ENCODE measurements around the gene HTR1A. TPM values are rescaled to one million over a fixed set of nuclear protein-coding genes. Genes with fewer than 3 reads are reported as not detected.

Gene HTR1A
- polyA plus RNA-seq, 1 experiment, result not detected

DNA sequence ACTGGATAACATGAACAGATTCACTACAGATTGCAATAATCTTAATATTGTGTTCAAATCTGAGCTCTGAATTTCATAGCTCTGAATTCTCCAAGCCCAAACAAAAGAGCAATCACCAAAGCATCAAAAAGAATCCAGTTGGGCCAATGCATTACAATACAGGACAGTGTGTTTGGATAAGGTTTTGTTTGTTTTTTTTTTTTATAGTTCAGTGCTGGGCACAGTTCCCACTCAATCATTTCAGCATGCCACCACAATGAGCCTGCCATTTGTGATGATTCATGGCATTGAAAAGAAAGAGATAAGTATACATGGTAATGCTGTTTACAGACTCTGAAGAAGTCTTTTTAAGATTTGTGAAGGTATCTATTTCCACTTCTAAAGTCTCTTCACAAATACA lies 1.7 kb upstream of the HTR1A start:
- CTCF ChIA-PET, result interaction anchor here (0.6 to 2.6 kb wide), 5 partner anchors 9 to 1536 kb away, joined by 3 to 15 read pairs (median 3); no protein-coding TSS in a partner anchor
- Histone ChIP-seq H3K27me3 (ENCODE audit: control insufficient read depth, insufficient read depth, low read length) (peaks cover 4% of the 10 kb centered on the region), H3K27ac (ENCODE audit: low read depth, low read length) (no peak overlapping the region), H3K4me3 (ENCODE audit: low read depth, low read length) (no peak overlapping the region), H3K9me3 (ENCODE audit: control insufficient read depth, insufficient read depth, low read length) (peaks cover 22% of the 10 kb centered on the region)
- POLR2A ChIA-PET, result no interaction called here
- TF ChIP-seq, protein P1, sequence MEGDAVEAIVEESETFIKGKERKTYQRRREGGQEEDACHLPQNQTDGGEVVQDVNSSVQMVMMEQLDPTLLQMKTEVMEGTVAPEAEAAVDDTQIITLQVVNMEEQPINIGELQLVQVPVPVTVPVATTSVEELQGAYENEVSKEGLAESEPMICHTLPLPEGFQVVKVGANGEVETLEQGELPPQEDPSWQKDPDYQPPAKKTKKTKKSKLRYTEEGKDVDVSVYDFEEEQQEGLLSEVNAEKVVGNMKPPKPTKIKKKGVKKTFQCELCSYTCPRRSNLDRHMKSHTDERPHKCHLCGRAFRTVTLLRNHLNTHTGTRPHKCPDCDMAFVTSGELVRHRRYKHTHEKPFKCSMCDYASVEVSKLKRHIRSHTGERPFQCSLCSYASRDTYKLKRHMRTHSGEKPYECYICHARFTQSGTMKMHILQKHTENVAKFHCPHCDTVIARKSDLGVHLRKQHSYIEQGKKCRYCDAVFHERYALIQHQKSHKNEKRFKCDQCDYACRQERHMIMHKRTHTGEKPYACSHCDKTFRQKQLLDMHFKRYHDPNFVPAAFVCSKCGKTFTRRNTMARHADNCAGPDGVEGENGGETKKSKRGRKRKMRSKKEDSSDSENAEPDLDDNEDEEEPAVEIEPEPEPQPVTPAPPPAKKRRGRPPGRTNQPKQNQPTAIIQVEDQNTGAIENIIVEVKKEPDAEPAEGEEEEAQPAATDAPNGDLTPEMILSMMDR (IDR thresholded peaks at IDR 0.05; ENCODE audit: low read depth, low read length), result no peak
- no peak for DNase-seq (ENCODE audit: low read depth, low spot score)

DNA sequence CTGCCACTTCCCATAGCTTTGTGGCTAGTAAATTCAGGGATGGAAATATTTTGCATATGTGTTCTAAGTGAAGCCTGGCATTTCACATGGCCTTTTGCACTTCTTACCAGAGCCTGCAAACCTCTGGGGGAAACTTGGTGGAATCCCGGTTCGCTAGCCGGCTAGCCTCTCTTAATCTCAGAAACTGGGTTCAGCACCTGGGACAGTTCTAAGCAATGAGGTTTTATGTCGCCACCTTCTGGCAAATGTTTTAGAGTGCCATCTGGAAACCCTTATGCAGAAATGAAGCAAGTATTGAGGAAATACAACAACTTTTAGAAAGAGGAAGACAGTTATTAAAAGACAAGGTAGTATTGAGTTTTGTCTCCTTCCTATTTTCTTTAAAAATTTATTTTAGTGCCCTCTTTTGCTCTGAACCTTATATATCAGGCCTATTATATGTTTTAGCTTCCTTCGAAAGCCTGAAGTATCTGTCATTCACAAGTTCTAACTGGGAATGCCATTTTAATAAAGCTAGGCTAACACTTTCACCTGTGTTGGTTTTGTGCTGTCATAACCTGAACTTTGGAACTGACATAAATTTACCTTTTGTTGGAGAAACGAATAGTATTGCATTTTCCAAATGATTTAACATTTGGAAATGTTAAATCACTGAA lies 963 bp upstream of the HTR1A start:
- POLR2A ChIA-PET, result no interaction called here
- DNase-seq (ENCODE audit: low read depth, low spot score), result peak; percentile 18
- Histone ChIP-seq H3K9me3 (ENCODE audit: control insufficient read depth, insufficient read depth, low read length) (peaks cover 22% of the 10 kb centered on the region), H3K27ac (ENCODE audit: low read depth, low read length) (no peak overlapping the region), H3K27me3 (ENCODE audit: control insufficient read depth, insufficient read depth, low read length) (peaks cover 4% of the 10 kb centered on the region), H3K4me3 (ENCODE audit: low read depth, low read length) (no peak overlapping the region)
- TF ChIP-seq, protein P1 (IDR thresholded peaks at IDR 0.05; ENCODE audit: low read depth, low read length), result peak; percentile 68
- CTCF ChIA-PET, result interaction anchor here (0.6 to 2.6 kb wide), 6 partner anchors 9 to 1536 kb away, joined by 3 to 15 read pairs (median 3); no protein-coding TSS in a partner anchor

DNA sequence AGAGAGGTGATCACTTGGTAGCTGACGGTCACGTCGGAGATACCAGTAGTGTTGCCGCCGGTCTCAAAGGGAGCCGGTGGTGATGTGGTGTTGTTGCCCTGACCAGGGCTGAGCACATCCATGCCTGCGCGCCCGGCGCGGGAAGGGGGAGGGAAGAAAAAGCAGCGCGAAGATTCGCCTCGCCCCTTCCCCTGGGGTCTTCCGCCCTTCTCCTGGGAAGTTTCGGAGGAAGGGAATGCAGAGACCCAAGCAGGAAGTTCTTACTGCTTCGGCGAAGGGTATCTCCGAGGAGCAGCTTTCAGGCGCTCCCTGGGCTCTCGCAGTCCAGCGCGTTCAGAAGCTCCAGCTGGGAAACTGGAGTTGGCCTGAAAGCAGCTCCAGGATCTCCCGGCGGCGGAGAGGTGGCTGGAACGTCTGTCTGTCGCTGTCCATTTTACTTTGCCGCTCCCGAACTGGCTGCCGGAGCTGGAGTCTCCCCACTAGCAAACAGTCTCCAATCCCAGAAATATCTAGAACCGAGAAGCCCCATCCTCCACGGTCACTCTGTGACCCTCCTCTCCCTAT lies 565 bp downstream of the HTR1A start:
- Histone ChIP-seq H3K27ac (ENCODE audit: low read depth, low read length) (no peak overlapping the region), H3K4me3 (ENCODE audit: low read depth, low read length) (no peak overlapping the region), H3K9me3 (ENCODE audit: control insufficient read depth, insufficient read depth, low read length) (peaks cover 22% of the 10 kb centered on the region), H3K27me3 (ENCODE audit: control insufficient read depth, insufficient read depth, low read length) (peaks cover 4% of the 10 kb centered on the region)
- ChIA-PET CTCF (no interaction called here), POLR2A (no interaction called here)
- no peak for DNase-seq (ENCODE audit: low read depth, low spot score)
- TF ChIP-seq, protein P1 (IDR thresholded peaks at IDR 0.05; ENCODE audit: low read depth, low read length), result no peak

DNA sequence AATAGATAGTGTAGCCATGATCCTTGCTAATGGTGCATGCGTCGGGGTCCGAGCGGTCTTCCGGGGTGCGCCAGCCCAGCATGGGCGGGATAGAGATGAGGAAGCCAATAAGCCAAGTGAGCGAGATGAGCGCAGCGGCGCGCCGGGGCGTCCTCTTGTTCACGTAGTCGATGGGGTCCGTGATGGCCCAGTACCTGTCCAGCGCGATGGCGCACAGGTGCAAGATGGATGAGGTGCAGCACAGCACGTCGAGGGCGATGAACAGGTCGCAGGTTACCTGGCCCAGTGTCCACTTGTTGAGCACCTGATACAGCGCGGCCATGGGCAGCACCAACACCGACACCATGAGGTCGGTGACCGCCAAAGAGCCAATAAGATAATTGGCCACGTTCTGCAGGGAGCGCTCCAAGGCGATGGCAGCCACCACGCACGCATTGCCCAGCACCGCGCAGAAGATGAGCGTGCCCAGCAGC lies 1.1 kb downstream of the HTR1A start:
- Histone ChIP-seq H3K27me3 (ENCODE audit: control insufficient read depth, insufficient read depth, low read length) (peaks cover 4% of the 10 kb centered on the region), H3K4me3 (ENCODE audit: low read depth, low read length) (no peak overlapping the region), H3K27ac (ENCODE audit: low read depth, low read length) (no peak overlapping the region), H3K9me3 (ENCODE audit: control insufficient read depth, insufficient read depth, low read length) (peaks cover 22% of the 10 kb centered on the region)
- POLR2A ChIA-PET, result no interaction called here
- TF ChIP-seq, protein P1 (IDR thresholded peaks at IDR 0.05; ENCODE audit: low read depth, low read length), result no peak
- no peak for DNase-seq (ENCODE audit: low read depth, low spot score)
- CTCF ChIA-PET, result no interaction called here

DNA sequence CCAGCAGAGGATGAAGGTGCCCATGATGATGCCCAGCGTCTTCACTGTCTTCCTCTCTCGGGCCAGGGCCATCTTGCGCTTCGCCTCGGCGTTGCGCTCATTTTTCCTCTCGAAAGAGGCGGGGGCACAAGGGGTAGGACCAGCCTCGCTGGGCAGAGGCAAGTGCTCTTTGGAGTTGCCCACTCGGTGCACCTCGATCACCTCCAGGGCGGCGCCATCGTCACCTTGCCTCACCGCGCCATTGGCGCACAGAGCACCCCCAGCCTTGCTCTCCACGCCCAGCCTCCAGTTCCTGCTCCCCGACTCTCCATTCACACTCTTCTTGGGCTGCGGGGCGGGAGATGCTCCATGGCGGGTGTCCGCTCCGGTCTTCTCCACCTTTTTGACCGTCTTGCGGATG lies 1.6 kb downstream of the HTR1A start:
- CTCF ChIA-PET, result no interaction called here
- no peak for DNase-seq (ENCODE audit: low read depth, low spot score)
- Histone ChIP-seq H3K9me3 (ENCODE audit: control insufficient read depth, insufficient read depth, low read length) (peaks cover 22% of the 10 kb centered on the region), H3K27ac (ENCODE audit: low read depth, low read length) (no peak overlapping the region), H3K27me3 (ENCODE audit: control insufficient read depth, insufficient read depth, low read length) (peaks cover 4% of the 10 kb centered on the region), H3K4me3 (ENCODE audit: low read depth, low read length) (no peak overlapping the region)
- POLR2A ChIA-PET, result no interaction called here
- TF ChIP-seq, protein P1 (IDR thresholded peaks at IDR 0.05; ENCODE audit: low read depth, low read length), result no peak

All from AG04450 (cell line).